Ishikawa (cell line): ENCODE results near the gene SMIM35.

ENCODE experiments used
- CEBPB ChIP-seq: IDR thresholded peaks from 2 replicates; pipeline ENCODE4 v1.6.1; 2012
- CREB1 ChIP-seq: IDR thresholded peaks from 2 replicates; pipeline ENCODE4 v1.6.1; 2012; ENCODE audit warnings: low read depth
- EGR1 ChIP-seq: IDR thresholded peaks from 2 replicates; pipeline ENCODE4 v1.6.1; 2012
- EP300 ChIP-seq: IDR thresholded peaks from 2 replicates; pipeline ENCODE4 v1.6.1; 2012; ENCODE audit warnings: borderline replicate concordance
- FOXM1 ChIP-seq: IDR thresholded peaks from 2 replicates; pipeline ENCODE4 v1.6.1; 2012; ENCODE audit warnings: low read depth, borderline replicate concordance
- NFIC ChIP-seq: IDR thresholded peaks from 2 replicates; pipeline ENCODE4 v1.6.1; 2012
- RAD21 ChIP-seq: IDR thresholded peaks from 2 replicates; pipeline ENCODE4 v1.6.1; 2012; ENCODE audit warnings: low read depth
- TAF1 ChIP-seq: IDR thresholded peaks from 2 replicates; pipeline ENCODE4 v1.6.1; 2012; ENCODE audit warnings: low read depth, mild to moderate bottlenecking
- TCF12 ChIP-seq: IDR thresholded peaks from 2 replicates; pipeline ENCODE4 v1.6.1; 2012; ENCODE audit warnings: low read depth
- TEAD4 ChIP-seq: IDR thresholded peaks from 2 replicates; pipeline ENCODE4 v1.6.1; 2012
- YY1 ChIP-seq: IDR thresholded peaks from 2 replicates; pipeline ENCODE4 v1.6.1; 2012; ENCODE audit warnings: low read depth
- ZBTB7A ChIP-seq: IDR thresholded peaks from 2 replicates; pipeline ENCODE4 v1.6.1; 2012; ENCODE audit warnings: low read depth
- TF ChIP-seq, protein P1 (sequence below): IDR thresholded peaks from 2 replicates; pipeline ENCODE4 v1.6.1; 2012; ENCODE audit warnings: low read depth, mild to moderate bottlenecking
- TF ChIP-seq, protein P2 (sequence below): IDR thresholded peaks from 2 replicates; pipeline ENCODE4 v1.6.1; 2012
- TF ChIP-seq, protein P3 (sequence below): IDR thresholded peaks from 2 replicates; pipeline ENCODE4 v1.6.1; 2012

SMIM35 gene

DNA sequence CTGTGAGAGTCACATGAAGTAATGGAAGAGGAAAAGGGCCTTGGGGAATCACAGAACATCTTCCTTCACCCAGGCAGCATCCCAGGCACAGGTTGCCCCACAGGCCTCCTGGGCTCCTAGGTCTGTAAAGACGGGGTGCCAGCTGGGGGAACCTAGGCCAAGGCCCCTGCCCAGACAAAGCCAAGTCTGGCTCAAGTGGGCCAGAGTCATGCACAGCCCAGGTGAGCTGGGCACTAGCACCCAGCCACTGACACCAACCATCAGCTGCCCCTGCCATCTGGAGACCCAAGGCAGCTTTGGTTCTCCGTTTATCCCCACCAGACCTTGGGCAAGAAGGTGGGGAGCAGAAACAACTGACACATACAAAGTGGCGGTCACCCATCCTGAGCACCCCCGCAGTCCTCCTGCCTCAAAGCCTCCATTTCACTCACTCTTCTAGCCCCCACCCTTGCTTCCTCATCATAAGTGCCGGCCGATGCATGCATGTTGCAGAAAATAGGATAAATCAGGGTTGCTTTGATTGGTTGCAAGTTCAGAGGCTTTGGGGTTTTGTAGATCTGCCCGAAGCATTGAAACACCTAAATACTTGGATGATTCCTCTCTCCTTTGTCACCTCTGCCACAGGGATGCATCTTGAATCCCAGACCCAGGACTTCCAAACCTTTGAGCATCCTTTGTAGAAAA, 36.4 kb downstream of the SMIM35 start:
- TF ChIP-seq TEAD4: no peak

DNA sequence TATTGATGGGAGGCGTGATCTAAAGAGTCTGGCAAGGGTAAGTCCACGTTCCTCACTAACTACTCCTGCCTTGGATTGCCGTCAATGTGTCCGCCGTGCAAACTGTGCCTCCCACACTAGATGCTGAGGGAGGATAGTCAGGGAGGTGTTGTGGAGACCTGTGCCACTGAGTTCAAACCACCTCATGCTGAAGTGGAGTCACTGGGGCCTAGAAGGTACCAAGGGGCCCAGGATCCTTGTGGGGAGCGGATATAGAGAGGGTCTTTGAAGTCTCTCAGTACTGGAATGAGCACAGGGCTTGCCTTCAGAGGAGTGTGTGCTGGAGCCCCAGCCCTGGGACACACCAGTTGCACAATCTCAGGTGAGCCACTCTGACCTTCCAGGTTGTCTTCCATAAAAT, 37.0 kb downstream of the SMIM35 start:
- TF ChIP-seq FOXM1 (no peak), ZBTB7A (no peak), NFIC (no peak)

DNA sequence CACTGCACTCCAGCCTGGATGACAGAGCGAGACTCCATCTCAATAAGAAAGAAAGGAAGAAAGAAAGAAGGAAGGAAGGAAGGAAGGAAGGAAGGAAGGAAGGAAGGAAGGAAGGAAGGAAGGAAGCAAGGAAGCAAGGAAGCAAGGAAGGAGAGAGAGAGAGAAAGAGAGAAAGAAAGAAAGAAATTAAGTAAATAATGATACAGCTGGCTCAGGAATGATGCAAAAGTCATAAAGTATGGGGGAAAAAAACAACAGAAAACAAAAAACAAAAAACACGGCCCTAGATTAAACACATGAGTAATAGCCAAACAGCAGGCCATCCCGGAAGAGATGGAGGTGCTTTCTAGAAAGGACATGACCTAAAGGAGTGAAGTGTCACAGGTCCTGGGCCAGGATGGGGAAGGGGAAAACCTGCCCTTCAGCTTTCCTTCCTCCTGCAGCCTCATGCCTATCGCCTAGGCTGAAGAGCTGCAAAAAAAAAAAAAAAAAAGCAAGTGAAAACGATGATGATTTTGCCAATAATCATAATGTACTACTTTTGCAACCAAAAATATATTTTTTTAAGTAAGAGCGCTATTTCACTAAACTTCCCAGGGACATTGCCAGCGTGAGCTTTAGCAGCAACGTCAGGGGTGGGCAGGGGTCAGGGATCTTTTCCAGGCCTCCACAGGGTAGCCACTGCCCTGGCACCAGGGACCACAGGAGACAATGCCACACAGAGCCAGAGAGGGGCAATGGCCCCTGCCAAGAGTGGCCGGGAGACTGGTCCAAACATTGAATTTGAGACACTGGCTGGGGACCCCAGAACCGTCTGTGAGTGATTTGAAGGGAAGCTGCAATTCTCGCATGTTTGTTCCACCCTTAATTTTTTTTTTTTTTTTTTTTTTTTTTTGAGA, 38.0 kb downstream of the SMIM35 start:
- TF ChIP-seq NFIC: no peak
- TF ChIP-seq TAF1: no peak
- TF ChIP-seq CEBPB: no peak
- TF ChIP-seq, protein P1, sequence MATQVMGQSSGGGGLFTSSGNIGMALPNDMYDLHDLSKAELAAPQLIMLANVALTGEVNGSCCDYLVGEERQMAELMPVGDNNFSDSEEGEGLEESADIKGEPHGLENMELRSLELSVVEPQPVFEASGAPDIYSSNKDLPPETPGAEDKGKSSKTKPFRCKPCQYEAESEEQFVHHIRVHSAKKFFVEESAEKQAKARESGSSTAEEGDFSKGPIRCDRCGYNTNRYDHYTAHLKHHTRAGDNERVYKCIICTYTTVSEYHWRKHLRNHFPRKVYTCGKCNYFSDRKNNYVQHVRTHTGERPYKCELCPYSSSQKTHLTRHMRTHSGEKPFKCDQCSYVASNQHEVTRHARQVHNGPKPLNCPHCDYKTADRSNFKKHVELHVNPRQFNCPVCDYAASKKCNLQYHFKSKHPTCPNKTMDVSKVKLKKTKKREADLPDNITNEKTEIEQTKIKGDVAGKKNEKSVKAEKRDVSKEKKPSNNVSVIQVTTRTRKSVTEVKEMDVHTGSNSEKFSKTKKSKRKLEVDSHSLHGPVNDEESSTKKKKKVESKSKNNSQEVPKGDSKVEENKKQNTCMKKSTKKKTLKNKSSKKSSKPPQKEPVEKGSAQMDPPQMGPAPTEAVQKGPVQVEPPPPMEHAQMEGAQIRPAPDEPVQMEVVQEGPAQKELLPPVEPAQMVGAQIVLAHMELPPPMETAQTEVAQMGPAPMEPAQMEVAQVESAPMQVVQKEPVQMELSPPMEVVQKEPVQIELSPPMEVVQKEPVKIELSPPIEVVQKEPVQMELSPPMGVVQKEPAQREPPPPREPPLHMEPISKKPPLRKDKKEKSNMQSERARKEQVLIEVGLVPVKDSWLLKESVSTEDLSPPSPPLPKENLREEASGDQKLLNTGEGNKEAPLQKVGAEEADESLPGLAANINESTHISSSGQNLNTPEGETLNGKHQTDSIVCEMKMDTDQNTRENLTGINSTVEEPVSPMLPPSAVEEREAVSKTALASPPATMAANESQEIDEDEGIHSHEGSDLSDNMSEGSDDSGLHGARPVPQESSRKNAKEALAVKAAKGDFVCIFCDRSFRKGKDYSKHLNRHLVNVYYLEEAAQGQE: no peak
- no peak for TF ChIP-seq FOXM1
- no peak for TF ChIP-seq ZBTB7A
- TF ChIP-seq EGR1: no peak
- no peak for TF ChIP-seq RAD21
- no peak for TF ChIP-seq TEAD4
- TF ChIP-seq, protein P2, sequence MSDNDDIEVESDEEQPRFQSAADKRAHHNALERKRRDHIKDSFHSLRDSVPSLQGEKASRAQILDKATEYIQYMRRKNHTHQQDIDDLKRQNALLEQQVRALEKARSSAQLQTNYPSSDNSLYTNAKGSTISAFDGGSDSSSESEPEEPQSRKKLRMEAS: no peak
- no peak for TF ChIP-seq EP300
- no peak for TF ChIP-seq CREB1
- TF ChIP-seq, protein P3, sequence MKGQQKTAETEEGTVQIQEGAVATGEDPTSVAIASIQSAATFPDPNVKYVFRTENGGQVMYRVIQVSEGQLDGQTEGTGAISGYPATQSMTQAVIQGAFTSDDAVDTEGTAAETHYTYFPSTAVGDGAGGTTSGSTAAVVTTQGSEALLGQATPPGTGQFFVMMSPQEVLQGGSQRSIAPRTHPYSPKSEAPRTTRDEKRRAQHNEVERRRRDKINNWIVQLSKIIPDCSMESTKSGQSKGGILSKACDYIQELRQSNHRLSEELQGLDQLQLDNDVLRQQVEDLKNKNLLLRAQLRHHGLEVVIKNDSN: no peak
- no peak for TF ChIP-seq TCF12

DNA sequence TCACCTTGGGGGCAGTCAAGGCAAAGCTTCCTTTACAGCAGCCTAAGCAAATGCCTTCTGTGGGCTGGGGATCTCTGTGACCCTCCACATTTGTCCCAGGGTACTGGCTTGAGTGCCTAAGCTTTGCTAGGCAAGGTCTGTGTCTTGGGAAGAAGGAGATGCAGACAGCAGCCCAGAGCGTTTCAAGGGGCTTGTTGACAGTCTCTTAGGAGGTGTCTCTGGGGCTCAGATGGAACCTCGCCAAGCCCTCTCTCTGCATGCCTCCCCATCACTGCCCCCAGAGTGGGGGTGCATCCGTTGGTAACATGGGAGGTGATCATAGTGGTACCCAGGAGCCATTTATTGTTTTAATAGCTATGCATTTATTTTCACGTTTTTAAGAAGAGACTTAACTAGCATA, 39.0 kb downstream of the SMIM35 start:
- no peak for TF ChIP-seq YY1
- TF ChIP-seq TCF12: no peak
- no peak for TF ChIP-seq TEAD4
- TF ChIP-seq EP300: no peak
- no peak for TF ChIP-seq RAD21
- TF ChIP-seq, protein P1: no peak
- TF ChIP-seq FOXM1: no peak
- TF ChIP-seq, protein P2: no peak
- TF ChIP-seq TAF1: no peak
- TF ChIP-seq EGR1: no peak
- TF ChIP-seq, protein P3: no peak
- no peak for TF ChIP-seq ZBTB7A
- no peak for TF ChIP-seq CEBPB
- TF ChIP-seq CREB1: no peak
- no peak for TF ChIP-seq NFIC

DNA sequence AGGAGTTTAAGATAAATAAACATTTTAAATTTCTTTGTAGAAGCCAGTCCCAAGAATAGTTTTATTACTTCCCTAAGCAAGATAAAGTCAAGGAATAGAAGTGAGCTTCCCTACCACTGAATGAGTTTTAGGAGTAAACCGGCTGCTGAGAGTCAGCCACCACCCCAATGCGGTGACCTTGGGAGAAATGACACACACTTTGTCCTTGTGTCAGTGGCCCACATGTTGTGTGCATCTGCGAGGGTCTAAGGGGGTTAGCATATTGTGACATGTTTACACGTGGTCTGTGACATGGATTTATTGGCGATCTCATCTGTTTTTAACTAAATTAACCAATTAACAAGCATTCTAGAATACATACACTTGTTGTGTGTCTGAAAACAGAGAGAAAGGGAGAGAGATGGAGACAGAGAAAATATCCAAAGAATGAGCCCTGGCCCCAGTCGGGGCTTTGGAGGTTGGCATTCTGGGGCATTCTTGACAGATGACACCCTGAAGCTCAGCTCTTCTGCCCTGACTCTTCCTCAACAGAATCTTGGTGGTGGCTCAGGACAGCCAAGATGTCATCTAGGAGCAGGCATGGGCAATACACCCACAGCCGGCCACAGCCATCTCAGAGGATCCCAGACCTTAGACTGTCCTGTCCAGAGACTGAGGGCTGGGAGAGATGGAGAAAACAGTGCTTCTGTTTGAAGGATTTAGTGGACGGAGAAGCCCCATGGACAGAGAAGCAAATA, 39.6 kb downstream of the SMIM35 start:
- TF ChIP-seq EGR1: no peak
- no peak for TF ChIP-seq CREB1
- no peak for TF ChIP-seq TAF1
- TF ChIP-seq RAD21: no peak
